Esophagus muscularis mucosa (tissue), 4 donors: ENCODE data around the gene VEGFD.

ENCODE experiments used
- EP300 ChIP-seq: sonication (generic); formaldehyde crosslinking; IDR thresholded peaks from one replicate; pipeline ENCODE4 v1.6.1; 2017; ENCODE audit warnings: antibody characterized with exemption
- POLR2A ChIP-seq: fragments of 450-650 bp; IDR thresholded peaks from one replicate; pipeline ENCODE4 v1.6.1; 2017; ENCODE audit warnings: antibody characterized with exemption, moderate library complexity, mild to moderate bottlenecking, low read depth
- TF ChIP-seq, protein P1 (sequence below), 3 experiments: fragments of 200-600 bp in 2 of 3; fragments of 450-650 bp in 1 of 3; sonication (generic) in 2 of 3; IDR thresholded peaks; one replicate each; pipeline ENCODE4 v1.5.1; 2017 to 2019; ENCODE audit warnings: antibody characterized with exemption in 3 of 3, mild to moderate bottlenecking in 2 of 3, moderate library complexity in 1 of 3

DNA sequence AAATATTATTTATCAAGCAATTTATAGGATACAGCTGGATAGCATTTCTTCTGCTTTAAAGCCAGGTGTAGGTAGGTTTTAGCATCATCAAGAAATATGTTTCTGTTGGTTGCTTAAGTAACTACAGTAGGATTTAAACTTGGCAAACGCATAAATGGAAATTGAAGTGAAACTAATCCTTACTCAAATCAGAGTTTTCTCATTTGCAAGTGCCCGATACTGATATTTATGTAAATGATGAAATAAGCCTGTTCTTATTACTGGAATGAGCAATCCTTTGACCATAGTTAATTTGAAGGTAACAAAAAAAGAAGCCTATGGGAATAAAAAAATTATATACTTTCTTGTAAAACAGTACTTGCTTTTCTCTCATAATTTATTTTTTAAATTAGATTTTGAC is 25.7 kb downstream of the VEGFD start:
- TF ChIP-seq, protein P1, sequence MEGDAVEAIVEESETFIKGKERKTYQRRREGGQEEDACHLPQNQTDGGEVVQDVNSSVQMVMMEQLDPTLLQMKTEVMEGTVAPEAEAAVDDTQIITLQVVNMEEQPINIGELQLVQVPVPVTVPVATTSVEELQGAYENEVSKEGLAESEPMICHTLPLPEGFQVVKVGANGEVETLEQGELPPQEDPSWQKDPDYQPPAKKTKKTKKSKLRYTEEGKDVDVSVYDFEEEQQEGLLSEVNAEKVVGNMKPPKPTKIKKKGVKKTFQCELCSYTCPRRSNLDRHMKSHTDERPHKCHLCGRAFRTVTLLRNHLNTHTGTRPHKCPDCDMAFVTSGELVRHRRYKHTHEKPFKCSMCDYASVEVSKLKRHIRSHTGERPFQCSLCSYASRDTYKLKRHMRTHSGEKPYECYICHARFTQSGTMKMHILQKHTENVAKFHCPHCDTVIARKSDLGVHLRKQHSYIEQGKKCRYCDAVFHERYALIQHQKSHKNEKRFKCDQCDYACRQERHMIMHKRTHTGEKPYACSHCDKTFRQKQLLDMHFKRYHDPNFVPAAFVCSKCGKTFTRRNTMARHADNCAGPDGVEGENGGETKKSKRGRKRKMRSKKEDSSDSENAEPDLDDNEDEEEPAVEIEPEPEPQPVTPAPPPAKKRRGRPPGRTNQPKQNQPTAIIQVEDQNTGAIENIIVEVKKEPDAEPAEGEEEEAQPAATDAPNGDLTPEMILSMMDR (IDR thresholded peaks at IDR 0.05), result no peak
- TF ChIP-seq POLR2A (no peak), EP300 (no peak)
